MM.1S (cell line): ENCODE measurements around the gene GPATCH4.

Source experiments
- CTCF ChIP-seq: fragments of 300-600 bp; sonication (generic); IDR thresholded peaks from 2 replicates; pipeline ENCODE4 v1.5.1; 2016; ENCODE audit warnings: antibody characterized with exemption, low read length, mixed read lengths
- EZH2 ChIP-seq: fragments of 300-600 bp; sonication (generic); optimal IDR thresholded peaks from 2 replicates; pipeline ENCODE3; 2017; ENCODE audit warnings: low read depth, mild to moderate bottlenecking, antibody characterized with exemption, low read length, mixed read lengths
- EZH2phosphoT487 ChIP-seq: fragments of 300-600 bp; sonication (generic); IDR thresholded peaks from 2 replicates; pipeline ENCODE4 v1.6.1; 2018; ENCODE audit warnings: antibody characterized with exemption, low read length

- TF ChIP-seq CTCF (peak; percentile 97), EZH2 (no peak), EZH2phosphoT487 (no peak)
Measured at GRCh38 chr1:156608036-156608674, 6.9 kb upstream of the GPATCH4 start.
